Brain microvascular endothelial cell (primary cell): ENCODE measurements around the gene PSMC3.

Experiments
- DNase-seq: peaks from one replicate; pipeline ENCODE4 v3.0.0-alpha.2; 2020
- H3K27ac ChIP-seq: fragments of 250-450 bp; sonication (Bioruptor Pico); 2 replicates; pipeline ENCODE4 v1.5.1; 2020; ENCODE audit warnings: mild to moderate bottlenecking, moderate library complexity
- H3K27me3 ChIP-seq: fragments of 250-450 bp; sonication (Bioruptor Pico); replicated peaks from 2 replicates; pipeline ENCODE4 v1.5.1; 2020; ENCODE audit warnings: mild to moderate bottlenecking
- H3K36me3 ChIP-seq: fragments of 250-450 bp; sonication (Bioruptor Pico); replicated peaks from 2 replicates; pipeline ENCODE4 v1.5.1; 2020; ENCODE audit warnings: mild to moderate bottlenecking
- H3K4me3 ChIP-seq: 2 replicates; pipeline ENCODE4 v1.5.1; 2011; ENCODE audit warnings: low read depth, mild to moderate bottlenecking, control low read depth, low read length, moderate library complexity
- CTCF ChIP-seq: IDR thresholded peaks from 2 replicates; pipeline ENCODE4 v1.5.1; 2011; ENCODE audit warnings: low read depth, mild to moderate bottlenecking, moderate library complexity, low read length, control low read depth, inconsistent platforms; ENCODE audit errors: missing control alignments
- in situ Hi-C: cut with HindIII; loops from 2 replicates; pipeline ENCODE4 v1.10.0; 2017; ENCODE audit warnings: low sequenced_read_pairs, low pct_ligation_motif_present

Gene PSMC3

GRCh38 chr11:47443028-47443700 lies 16.9 kb upstream of the PSMC3 start:
- H3K27me3 ChIP-seq, result no peaks in the 10 kb centered on the region
- H3K4me3 ChIP-seq, result no peak overlapping the region
- H3K27ac ChIP-seq, result no peak overlapping the region
- DNase-seq, result no peak
- in situ Hi-C loops, result no loop called here
- TF ChIP-seq CTCF, result no peak
- no peaks in the 10 kb centered on the region for H3K36me3 ChIP-seq

- H3K27me3 ChIP-seq, result no peaks in the 10 kb centered on the region
- no peak overlapping the region for H3K27ac ChIP-seq
- in situ Hi-C loops, result no loop called here
- no peak for DNase-seq
- no peaks in the 10 kb centered on the region for H3K36me3 ChIP-seq
- H3K4me3 ChIP-seq, result no peak overlapping the region
- TF ChIP-seq CTCF, result no peak
Observed at GRCh38 chr11:47442514-47442913, 16.3 kb upstream of the PSMC3 start.

GRCh38 chr11:47441421-47441820 lies 15.2 kb upstream of the PSMC3 start:
- Histone ChIP-seq H3K27me3 (no peaks in the 10 kb centered on the region), H3K27ac (no peak overlapping the region), H3K4me3 (no peak overlapping the region), H3K36me3 (no peaks in the 10 kb centered on the region)
- TF ChIP-seq CTCF, result no peak
- in situ Hi-C loops, result no loop called here
- no peak for DNase-seq

- H3K4me3 ChIP-seq, result no peak overlapping the region
- no peak for DNase-seq
- no peaks in the 10 kb centered on the region for H3K27me3 ChIP-seq
- no peak for TF ChIP-seq CTCF
- H3K36me3 ChIP-seq, result no peaks in the 10 kb centered on the region
- H3K27ac ChIP-seq, result no peak overlapping the region
- in situ Hi-C loops, result no loop called here
Observed at GRCh38 chr11:47440054-47440476, 13.8 kb upstream of the PSMC3 start.

- TF ChIP-seq CTCF, result no peak
- H3K4me3 ChIP-seq, result no peak overlapping the region
- in situ Hi-C loops, result no loop called here
- H3K36me3 ChIP-seq, result no peaks in the 10 kb centered on the region
- no peaks in the 10 kb centered on the region for H3K27me3 ChIP-seq
- no peak for DNase-seq
- no peak overlapping the region for H3K27ac ChIP-seq
Observed at GRCh38 chr11:47438721-47439120, 12.5 kb upstream of the PSMC3 start.
